ENCODE data around the gene ATXN2.
"Not testable (repeated sequence)": the region's sequence is repeated elsewhere in the genome, so short reads cannot be mapped to it uniquely, and the experiment has no call there.

Gene ATXN2

GRCh38 chr12:111598637-111599452 is at the start of gene ATXN2:
Gene ATXN2, minus strand, starts transcription at chr12:111599315. Its CDS starts 281 bp downstream, at chr12:111599034.
- DNase-seq (ENCODE audit: low spot score) (peak; percentile 16), FAIRE-seq (no peak)

GRCh38 chr12:111645433-111645832 is 46.3 kb upstream of the ATXN2 start:
- DNase-seq (ENCODE audit: low spot score), result peak; percentile 55

GRCh38 chr12:111643427-111643826 is 44.3 kb upstream of the ATXN2 start:
- FAIRE-seq, result no peak
- DNase-seq (ENCODE audit: low spot score), result no peak

More at GRCh38 chr12:111645433-111645832, 46.3 kb upstream of the ATXN2 start:
- FAIRE-seq, result no peak

- DNase-seq (ENCODE audit: low spot score) (no peak), FAIRE-seq (no peak)
Observed at GRCh38 chr12:111642681-111643426, 43.7 kb upstream of the ATXN2 start.

- DNase-seq (ENCODE audit: low spot score), result no peak
- no peak for FAIRE-seq
Observed at GRCh38 chr12:111640506-111640905, 41.4 kb upstream of the ATXN2 start.

- DNase-seq (ENCODE audit: low spot score) (no peak), FAIRE-seq (no peak)
Observed at GRCh38 chr12:111638556-111638955, 39.4 kb upstream of the ATXN2 start.

- FAIRE-seq (no peak), DNase-seq (ENCODE audit: low spot score) (no peak)
Observed at GRCh38 chr12:111636209-111636945, 37.3 kb upstream of the ATXN2 start.

- FAIRE-seq, result no peak
- DNase-seq (ENCODE audit: low spot score), result no peak
Observed at GRCh38 chr12:111635524-111635923, 36.4 kb upstream of the ATXN2 start.

- DNase-seq (ENCODE audit: low spot score), result no peak
Observed at GRCh38 chr12:111628505-111629260, 29.6 kb upstream of the ATXN2 start.

GRCh38 chr12:111626230-111626629 is 27.1 kb upstream of the ATXN2 start:
- FAIRE-seq (no peak), DNase-seq (ENCODE audit: low spot score) (no peak)

More at GRCh38 chr12:111628505-111629260, 29.6 kb upstream of the ATXN2 start:
- FAIRE-seq, result no peak

- FAIRE-seq, result no peak
- DNase-seq (ENCODE audit: low spot score), result no peak
Observed at GRCh38 chr12:111624540-111624939, 25.4 kb upstream of the ATXN2 start.

- not testable (repeated sequence) for FAIRE-seq; DNase-seq (ENCODE audit: low spot score)
Observed at GRCh38 chr12:111617841-111618240, 18.7 kb upstream of the ATXN2 start.

- DNase-seq (ENCODE audit: low spot score) (no peak), FAIRE-seq (no peak)
Observed at GRCh38 chr12:111616177-111616623, 17.1 kb upstream of the ATXN2 start.

GRCh38 chr12:111607239-111607638 is 8.1 kb upstream of the ATXN2 start:
- DNase-seq (ENCODE audit: low spot score), result no peak
- FAIRE-seq, result no peak

GRCh38 chr12:111606767-111607230 is 7.7 kb upstream of the ATXN2 start:
- no peak for DNase-seq (ENCODE audit: low spot score)
- no peak for FAIRE-seq

- DNase-seq (ENCODE audit: low spot score) (no peak), FAIRE-seq (no peak)
Observed at GRCh38 chr12:111605911-111606766, 7.0 kb upstream of the ATXN2 start.

GRCh38 chr12:111602857-111603256 is 3.7 kb upstream of the ATXN2 start:
- FAIRE-seq; DNase-seq (ENCODE audit: low spot score): not testable (repeated sequence)

- DNase-seq (ENCODE audit: low spot score) (no peak), FAIRE-seq (no peak)
Observed at GRCh38 chr12:111602348-111602747, 3.2 kb upstream of the ATXN2 start.

GRCh38 chr12:111600986-111601385 is 1.9 kb upstream of the ATXN2 start:
- not testable (repeated sequence) for DNase-seq (ENCODE audit: low spot score); FAIRE-seq

- no peak for FAIRE-seq
- no peak for DNase-seq (ENCODE audit: low spot score)
Observed at GRCh38 chr12:111600205-111600642, 1.1 kb upstream of the ATXN2 start.
